B cell (primary cell): ENCODE measurements around the gene LRP5. TPM values are rescaled to one million over a fixed set of nuclear protein-coding genes. Genes with fewer than 3 reads are reported as not detected.

Source experiments
- ATAC-seq: fragments of 200-7000 bp; cut with Tn5 transposase; one replicate; pipeline ENCODE4 v1.10.0; 2021; ENCODE audit warnings: low read depth, mild to moderate bottlenecking, moderate number of reproducible peaks, moderate library complexity
- CTCF ChIA-PET: fragments of 350-600 bp; sonication (Branson Sonifier 250); formaldehyde crosslinking; loops from one replicate; lab custom pipeline; 2021; ENCODE audit warnings: antibody characterized with exemption, inconsistent platforms; lab: Charles Lee
- POLR2A ChIA-PET: fragments of 350-600 bp; sonication (Branson Sonifier 250); formaldehyde crosslinking; loops from one replicate; lab custom pipeline; 2021; ENCODE audit warnings: antibody characterized with exemption; lab: Charles Lee
- DNase-seq: peaks from one replicate; pipeline ENCODE4 v3.0.0; 2013
- H2AFZ ChIP-seq: 2 replicates; pipeline ENCODE4 v1.6.1; 2012; ENCODE audit warnings: mild to moderate bottlenecking, low read depth, low read length; ENCODE audit not compliant: insufficient read depth, poor library complexity, severe bottlenecking
- H3K27ac ChIP-seq, 2 donors: 1 replicate in 1 of 2; 2 replicates in 1 of 2; pipeline ENCODE4 v1.5.1; 2012 to 2013; ENCODE audit warnings: low read length in 2 of 2, mild to moderate bottlenecking in 2 of 2, moderate library complexity in 1 of 2
- H3K27me3 ChIP-seq, 4 experiments: fragments of 200-600 bp in 1 of 4; sonication (generic) in 1 of 4; replicated peaks in 1 of 4; 1 replicate in 2 of 4; 2 replicates in 2 of 4; pipeline versions ENCODE4 v1.6.1 to v1.7.0; 2013 to 2016; ENCODE audit warnings: low read length in 3 of 4, mild to moderate bottlenecking in 2 of 4, mixed read lengths in 1 of 4, moderate library complexity in 1 of 4; ENCODE audit not compliant: insufficient read depth in 4 of 4, control insufficient read depth in 3 of 4; ENCODE audit errors: control extremely low read depth in 1 of 4
- H3K36me3 ChIP-seq, 2 experiments: replicated peaks in 1 of 2; 1 replicate in 1 of 2; 2 replicates in 1 of 2; pipeline versions ENCODE4 v1.6.1 to v1.7.1; 2013; ENCODE audit warnings: low read length in 1 of 2; ENCODE audit not compliant: insufficient read depth in 2 of 2, control insufficient read depth in 1 of 2; ENCODE audit errors: control extremely low read depth in 1 of 2, extremely low read depth in 1 of 2
- H3K4me1 ChIP-seq, 2 donors: fragments of 200-600 bp in 1 of 2; sonication (generic) in 1 of 2; 1 replicate in 1 of 2; 2 replicates in 1 of 2; pipeline versions ENCODE4 v1.5.1 to v1.6.1; 2013 to 2017; ENCODE audit warnings: low read length in 2 of 2; ENCODE audit not compliant: control insufficient read depth in 2 of 2, insufficient read depth in 2 of 2
- H3K4me2 ChIP-seq: replicated peaks from 2 replicates; pipeline ENCODE3; 2012; ENCODE audit warnings: mild to moderate bottlenecking, low read depth, low read length; ENCODE audit not compliant: poor library complexity, severe bottlenecking
- H3K4me3 ChIP-seq, 5 experiments: fragments of 200-600 bp in 1 of 5; sonication (generic) in 1 of 5; 1 replicate in 3 of 5; 2 replicates in 2 of 5; pipeline versions ENCODE4 v1.5.1 to v1.7.0; 2011 to 2016; ENCODE audit warnings: low read length in 4 of 5, mild to moderate bottlenecking in 4 of 5, low read depth in 2 of 5, control low read depth in 1 of 5, moderate library complexity in 1 of 5; ENCODE audit not compliant: insufficient read depth in 1 of 5; ENCODE audit errors: control extremely low read depth in 1 of 5, extremely low read depth in 1 of 5
- H3K79me2 ChIP-seq: fragments of 200-600 bp; sonication (generic); one replicate; pipeline ENCODE4 v1.6.0; 2016; ENCODE audit warnings: low read length; ENCODE audit not compliant: control insufficient read depth, insufficient read depth
- H3K9ac ChIP-seq: fragments of 200-600 bp; sonication (generic); 2 replicates; pipeline ENCODE4 v1.6.1; 2017; ENCODE audit warnings: mild to moderate bottlenecking, low read length, moderate library complexity
- H3K9me3 ChIP-seq, 3 donors: one replicate each; pipeline versions ENCODE4 v1.6.1 to v1.7.1; 2013; ENCODE audit warnings: low read length in 2 of 3; ENCODE audit not compliant: control insufficient read depth in 2 of 3, insufficient read depth in 1 of 3; ENCODE audit errors: control extremely low read depth in 1 of 3
- H4K20me1 ChIP-seq: 2 replicates; pipeline ENCODE4 v1.6.0; 2012; ENCODE audit warnings: mild to moderate bottlenecking, low read length; ENCODE audit not compliant: insufficient read depth, control insufficient read depth, poor library complexity, severe bottlenecking
- H3K27ac Mint-ChIP-seq: one replicate; pipeline ENCODE4 v1.8.0; 2021; ENCODE audit warnings: mixed read lengths
- H3K27me3 Mint-ChIP-seq: one replicate; pipeline ENCODE4 v1.8.0; 2021; ENCODE audit warnings: mixed read lengths
- H3K4me1 Mint-ChIP-seq: one replicate; pipeline ENCODE4 v1.8.0; 2021; ENCODE audit warnings: mixed read lengths
- H3K4me3 Mint-ChIP-seq: one replicate; pipeline ENCODE4 v1.8.0; 2021; ENCODE audit warnings: mixed read lengths
- H3K9me3 Mint-ChIP-seq: one replicate; pipeline ENCODE4 v1.8.0; 2022; ENCODE audit warnings: mixed read lengths; ENCODE audit not compliant: insufficient read depth
- EZH2 ChIP-seq: IDR thresholded peaks from 2 replicates; pipeline ENCODE4 v1.6.1; 2012; ENCODE audit warnings: borderline replicate concordance, low read depth, mild to moderate bottlenecking, moderate library complexity, low read length; ENCODE audit not compliant: insufficient read depth, poor library complexity, severe bottlenecking
- WGBS: methylation state at CpG from one replicate; pipeline ENCODE4 v1.1.5; 2013; ENCODE audit warnings: missing lambda C conversion rate; ENCODE audit not compliant: insufficient coverage; 5-methylcytosine and 5-hydroxymethylcytosine counted together
- intact Hi-C: fragments of 100-400 bp; cut with micrococcal nuclease; formaldehyde crosslinking; loops from one replicate; pipeline ENCODE4 v1.10.0; 2022
- polyA plus RNA-seq: library from polyadenylated mRNA; depleted of rRNA; stranded (reverse); fragments of >200 nt; gene quantifications from 2 replicates; pipeline ENCODE4 v1.2.3, GENCODE V29; 2012
- total RNA-seq, 2 donors: library from RNA; stranded (reverse); fragments of 120-200 nt in 1 of 2; gene quantifications; 1 replicate in 1 of 2; 2 replicates in 1 of 2; pipeline versions ENCODE4 v1.2.3 to v1.2.4, GENCODE V29; 2013 to 2022
- TF ChIP-seq, protein P1 (sequence below): fragments of 200-600 bp; IDR thresholded peaks from one replicate; pipeline ENCODE4 v1.8.0; 2022; ENCODE audit warnings: antibody characterized with exemption, mild to moderate bottlenecking

LRP5 gene
- total and polyA plus RNA-seq, 2 donors (not counting 1 experiment from before 2014, with no cell fraction given): 2.4 to 13.9 TPM

DNA sequence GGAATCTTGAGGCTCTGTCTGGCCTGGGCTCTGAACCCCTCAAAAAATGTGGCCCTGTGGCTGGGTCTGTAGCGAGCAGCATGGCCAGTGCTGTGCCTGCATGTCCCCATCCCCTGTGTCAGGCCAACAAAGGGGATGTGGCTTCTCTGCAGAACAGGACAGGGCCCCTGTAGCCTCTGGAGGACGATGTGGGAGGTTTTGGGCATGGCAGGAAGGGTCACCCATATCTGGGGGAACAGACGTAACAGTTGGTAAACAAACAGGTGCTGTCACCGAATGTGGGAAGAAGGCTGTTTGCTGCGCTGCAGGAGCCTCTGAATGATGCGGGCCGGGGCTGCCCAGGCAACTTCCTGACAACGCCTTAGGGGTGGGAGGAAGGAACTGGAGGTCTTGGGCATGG is 35.0 kb downstream of the LRP5 start:
- no peak overlapping the region for H3K9ac ChIP-seq
- TF ChIP-seq EZH2: no peak
- TF ChIP-seq, protein P1, sequence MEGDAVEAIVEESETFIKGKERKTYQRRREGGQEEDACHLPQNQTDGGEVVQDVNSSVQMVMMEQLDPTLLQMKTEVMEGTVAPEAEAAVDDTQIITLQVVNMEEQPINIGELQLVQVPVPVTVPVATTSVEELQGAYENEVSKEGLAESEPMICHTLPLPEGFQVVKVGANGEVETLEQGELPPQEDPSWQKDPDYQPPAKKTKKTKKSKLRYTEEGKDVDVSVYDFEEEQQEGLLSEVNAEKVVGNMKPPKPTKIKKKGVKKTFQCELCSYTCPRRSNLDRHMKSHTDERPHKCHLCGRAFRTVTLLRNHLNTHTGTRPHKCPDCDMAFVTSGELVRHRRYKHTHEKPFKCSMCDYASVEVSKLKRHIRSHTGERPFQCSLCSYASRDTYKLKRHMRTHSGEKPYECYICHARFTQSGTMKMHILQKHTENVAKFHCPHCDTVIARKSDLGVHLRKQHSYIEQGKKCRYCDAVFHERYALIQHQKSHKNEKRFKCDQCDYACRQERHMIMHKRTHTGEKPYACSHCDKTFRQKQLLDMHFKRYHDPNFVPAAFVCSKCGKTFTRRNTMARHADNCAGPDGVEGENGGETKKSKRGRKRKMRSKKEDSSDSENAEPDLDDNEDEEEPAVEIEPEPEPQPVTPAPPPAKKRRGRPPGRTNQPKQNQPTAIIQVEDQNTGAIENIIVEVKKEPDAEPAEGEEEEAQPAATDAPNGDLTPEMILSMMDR: no peak
- peaks cover 0 to 11% (median 3%) of the 10 kb centered on the region in 3 donors for H3K9me3 ChIP-seq
- peak overlapping the region; percentile 64 for H3K27ac Mint-ChIP-seq
- WGBS: 62% methylated on average over 8 of the region's 8 CpGs
- H3K4me1 Mint-ChIP-seq: peaks cover 39% of the 10 kb centered on the region
- no peak overlapping the region for H3K27ac ChIP-seq
- peaks cover 15 to 40% of the 10 kb centered on the region in 2 donors for H3K4me1 ChIP-seq
- ChIA-PET CTCF (no interaction called here), POLR2A (no interaction called here)
- H3K4me3 Mint-ChIP-seq: peak overlapping the region; percentile 44
- no peak overlapping the region for H3K4me3 ChIP-seq
- H3K27me3 ChIP-seq: no peaks in the 10 kb centered on the region
- no peak for ATAC-seq
- no peaks in the 10 kb centered on the region for H3K27me3 Mint-ChIP-seq
- H4K20me1 ChIP-seq: no peaks in the 10 kb centered on the region
- no peak for DNase-seq
- H3K36me3 ChIP-seq: no peaks in the 10 kb centered on the region
- intact Hi-C loops: no loop called here
- no peaks in the 10 kb centered on the region for H3K79me2 ChIP-seq
- H3K9me3 Mint-ChIP-seq: no peaks in the 10 kb centered on the region
- no peak overlapping the region for H2AFZ ChIP-seq
- H3K4me2 ChIP-seq: peak overlapping the region; percentile 43

DNA sequence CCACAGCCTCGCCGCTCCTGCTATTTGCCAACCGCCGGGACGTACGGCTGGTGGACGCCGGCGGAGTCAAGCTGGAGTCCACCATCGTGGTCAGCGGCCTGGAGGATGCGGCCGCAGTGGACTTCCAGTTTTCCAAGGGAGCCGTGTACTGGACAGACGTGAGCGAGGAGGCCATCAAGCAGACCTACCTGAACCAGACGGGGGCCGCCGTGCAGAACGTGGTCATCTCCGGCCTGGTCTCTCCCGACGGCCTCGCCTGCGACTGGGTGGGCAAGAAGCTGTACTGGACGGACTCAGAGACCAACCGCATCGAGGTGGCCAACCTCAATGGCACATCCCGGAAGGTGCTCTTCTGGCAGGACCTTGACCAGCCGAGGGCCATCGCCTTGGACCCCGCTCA is 35.5 kb downstream of the LRP5 start:
- Mint-ChIP-seq H3K4me3 (peak overlapping the region; percentile 44), H3K4me1 (peaks cover 39% of the 10 kb centered on the region), H3K27ac (peak overlapping the region; percentile 65), H3K9me3 (no peaks in the 10 kb centered on the region), H3K27me3 (no peaks in the 10 kb centered on the region)
- no peak overlapping the region for H3K9ac ChIP-seq
- ChIA-PET POLR2A (no interaction called here), CTCF (no interaction called here)
- H3K27me3 ChIP-seq: no peaks in the 10 kb centered on the region
- peak overlapping the region; percentile 43 for H3K4me2 ChIP-seq
- H3K4me3 ChIP-seq: no peak overlapping the region
- DNase-seq (no peak), ATAC-seq (no peak)
- H3K27ac ChIP-seq: no peak overlapping the region
- TF ChIP-seq EZH2: no peak
- TF ChIP-seq, protein P1: no peak
- peaks cover 15 to 40% of the 10 kb centered on the region in 2 donors for H3K4me1 ChIP-seq
- H3K9me3 ChIP-seq: peaks cover 0 to 11% (median 3%) of the 10 kb centered on the region in 3 donors
- H3K36me3 ChIP-seq: no peaks in the 10 kb centered on the region
- no peak overlapping the region for H2AFZ ChIP-seq
- intact Hi-C loops: no loop called here
- H4K20me1 ChIP-seq: no peaks in the 10 kb centered on the region
- WGBS: 96% methylated on average over 32 of the region's 32 CpGs
- H3K79me2 ChIP-seq: no peaks in the 10 kb centered on the region
